Astrocyte (in vitro differentiated cells and primary cell): ENCODE data around the gene KLLN.
"Not testable (repeated sequence)": the region's sequence is repeated elsewhere in the genome, so short reads cannot be mapped to it uniquely, and the experiment has no call there.

ENCODE experiments used
- CTCF ChIP-seq: IDR thresholded peaks from 2 replicates; pipeline ENCODE4 v1.5.1; 2011; ENCODE audit warnings: low read depth, mild to moderate bottlenecking, inconsistent platforms, low read length, moderate library complexity; ENCODE audit not compliant: insufficient read depth
- EZH2 ChIP-seq: IDR thresholded peaks from 2 replicates; pipeline ENCODE4 v1.6.1; 2012; ENCODE audit warnings: mild to moderate bottlenecking, low read length, inconsistent platforms; ENCODE audit not compliant: insufficient read depth

- TF ChIP-seq CTCF, EZH2: not testable (repeated sequence)
Observed at GRCh38 chr10:87869139-87869538, 5.8 kb upstream of the KLLN start.
